ENCODE data around the gene NBL1.
"Not testable (repeated sequence)": the region's sequence is repeated elsewhere in the genome, so short reads cannot be mapped to it uniquely, and the experiment has no call there.

NBL1 gene

DNA sequence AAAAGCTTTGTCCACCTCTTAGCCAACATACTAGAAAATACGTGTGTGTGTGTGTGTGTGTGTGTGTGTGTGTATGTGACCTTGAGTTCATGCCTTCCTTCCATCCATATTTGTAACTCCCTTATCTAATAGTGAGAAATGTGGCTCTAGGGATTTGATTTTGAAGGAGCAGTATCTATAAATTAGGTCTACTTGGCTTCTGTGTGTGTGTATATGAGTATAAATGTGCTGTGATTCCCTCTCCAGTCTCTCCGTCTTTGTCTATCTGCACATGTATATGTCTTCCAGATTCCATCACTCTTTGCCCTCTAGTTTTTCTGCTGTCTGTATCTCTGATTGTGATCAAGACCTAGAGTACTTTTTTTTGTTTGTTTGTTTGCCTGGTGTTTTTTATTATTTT is 11.9 kb upstream of the NBL1 start:
- TF ChIP-seq, protein P1, sequence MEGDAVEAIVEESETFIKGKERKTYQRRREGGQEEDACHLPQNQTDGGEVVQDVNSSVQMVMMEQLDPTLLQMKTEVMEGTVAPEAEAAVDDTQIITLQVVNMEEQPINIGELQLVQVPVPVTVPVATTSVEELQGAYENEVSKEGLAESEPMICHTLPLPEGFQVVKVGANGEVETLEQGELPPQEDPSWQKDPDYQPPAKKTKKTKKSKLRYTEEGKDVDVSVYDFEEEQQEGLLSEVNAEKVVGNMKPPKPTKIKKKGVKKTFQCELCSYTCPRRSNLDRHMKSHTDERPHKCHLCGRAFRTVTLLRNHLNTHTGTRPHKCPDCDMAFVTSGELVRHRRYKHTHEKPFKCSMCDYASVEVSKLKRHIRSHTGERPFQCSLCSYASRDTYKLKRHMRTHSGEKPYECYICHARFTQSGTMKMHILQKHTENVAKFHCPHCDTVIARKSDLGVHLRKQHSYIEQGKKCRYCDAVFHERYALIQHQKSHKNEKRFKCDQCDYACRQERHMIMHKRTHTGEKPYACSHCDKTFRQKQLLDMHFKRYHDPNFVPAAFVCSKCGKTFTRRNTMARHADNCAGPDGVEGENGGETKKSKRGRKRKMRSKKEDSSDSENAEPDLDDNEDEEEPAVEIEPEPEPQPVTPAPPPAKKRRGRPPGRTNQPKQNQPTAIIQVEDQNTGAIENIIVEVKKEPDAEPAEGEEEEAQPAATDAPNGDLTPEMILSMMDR (IDR thresholded peaks at IDR 0.05; ENCODE audit: borderline replicate concordance, insufficient read depth, low read depth, low read length) = no peak
- no peak overlapping the region for H3K4me3 ChIP-seq (ENCODE audit: low read depth, low read length)

DNA sequence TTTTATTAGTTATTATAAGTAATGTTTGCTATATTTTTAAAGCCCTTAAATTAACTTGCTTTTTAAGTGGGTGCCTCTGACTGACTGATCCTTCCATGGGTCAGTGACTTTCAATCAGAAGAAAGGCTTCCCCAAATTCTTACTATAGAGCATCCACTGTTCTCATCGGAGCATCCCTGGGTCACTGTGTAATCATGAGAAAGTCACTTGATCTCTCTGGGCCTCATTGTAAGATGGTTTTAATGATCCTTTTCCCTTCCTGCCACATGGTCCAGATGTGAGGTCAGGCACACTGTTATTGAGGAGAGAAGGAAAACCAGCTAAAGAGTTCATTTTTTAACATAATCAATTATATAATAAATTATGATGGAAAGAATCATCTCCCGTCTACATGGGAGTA is 11.0 kb upstream of the NBL1 start:
- no peak overlapping the region for H3K4me3 ChIP-seq (ENCODE audit: low read depth, low read length)
- TF ChIP-seq, protein P1 (IDR thresholded peaks at IDR 0.05; ENCODE audit: borderline replicate concordance, insufficient read depth, low read depth, low read length) = no peak

DNA sequence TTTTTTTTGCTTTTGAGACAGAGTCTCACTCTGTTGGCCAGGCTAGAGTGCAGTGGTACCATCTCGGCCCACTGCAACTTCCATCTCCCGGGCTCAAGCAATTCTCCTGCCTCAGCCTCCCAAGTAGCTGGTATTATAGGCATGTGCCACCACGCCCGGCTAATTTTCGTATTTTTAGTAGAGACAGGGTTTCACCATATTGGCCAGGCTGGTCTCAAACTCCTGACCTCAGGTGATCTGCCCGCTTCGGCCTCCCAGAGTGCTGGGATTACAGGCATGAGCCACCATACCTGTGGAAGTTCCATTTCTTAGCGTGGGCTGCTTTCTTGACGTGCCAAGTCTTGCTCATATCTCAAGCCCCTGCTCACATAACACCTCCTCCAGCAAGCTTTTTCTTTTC is 9.0 kb upstream of the NBL1 start:
- not testable (repeated sequence) for H3K4me3 ChIP-seq (ENCODE audit: low read depth, low read length)

DNA sequence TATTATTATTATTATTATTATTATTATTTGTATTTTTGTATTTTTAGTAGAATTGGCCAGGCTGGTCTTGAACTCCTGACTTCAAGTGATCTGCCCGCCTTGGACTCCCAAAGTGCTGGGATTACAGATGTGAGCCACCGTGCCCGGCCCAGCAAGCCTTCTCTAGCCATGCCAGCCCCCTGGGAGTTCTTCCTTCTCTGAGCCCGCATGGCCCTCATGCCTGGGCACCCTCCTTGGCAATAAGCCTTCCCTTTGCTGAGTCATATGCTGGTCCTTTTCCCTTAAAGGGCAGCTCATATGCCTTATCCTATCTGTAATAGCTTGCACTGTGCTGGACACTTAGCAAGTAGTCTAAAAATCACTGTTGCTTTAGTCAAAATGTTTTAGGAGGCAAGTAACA is 8.5 kb upstream of the NBL1 start:
- TF ChIP-seq, protein P1 (IDR thresholded peaks at IDR 0.05; ENCODE audit: borderline replicate concordance, insufficient read depth, low read depth, low read length) = no peak
- H3K4me3 ChIP-seq (ENCODE audit: low read depth, low read length) = no peak overlapping the region

DNA sequence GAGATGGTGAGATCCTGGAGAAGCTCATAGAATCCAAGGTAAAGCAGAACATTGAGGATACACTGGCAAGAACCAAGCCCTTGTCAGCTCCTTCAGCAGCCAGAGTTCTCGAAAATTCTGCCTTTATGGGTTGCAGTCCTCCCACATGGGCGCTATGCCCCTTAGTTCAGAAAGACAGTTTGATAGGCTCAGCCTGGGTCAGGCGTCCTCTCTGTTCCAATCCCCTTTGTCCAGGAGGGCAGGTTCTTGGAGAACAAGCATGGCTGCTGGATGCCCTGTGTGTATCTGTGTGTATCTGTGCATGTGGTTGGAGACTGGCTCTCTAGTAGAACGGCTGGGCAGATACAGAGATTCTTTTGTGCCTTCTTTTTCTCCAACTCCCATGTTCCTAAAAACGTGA is 8.0 kb upstream of the NBL1 start:
- no peak overlapping the region for H3K4me3 ChIP-seq (ENCODE audit: low read depth, low read length)
- TF ChIP-seq, protein P1 (IDR thresholded peaks at IDR 0.05; ENCODE audit: borderline replicate concordance, insufficient read depth, low read depth, low read length) = no peak

DNA sequence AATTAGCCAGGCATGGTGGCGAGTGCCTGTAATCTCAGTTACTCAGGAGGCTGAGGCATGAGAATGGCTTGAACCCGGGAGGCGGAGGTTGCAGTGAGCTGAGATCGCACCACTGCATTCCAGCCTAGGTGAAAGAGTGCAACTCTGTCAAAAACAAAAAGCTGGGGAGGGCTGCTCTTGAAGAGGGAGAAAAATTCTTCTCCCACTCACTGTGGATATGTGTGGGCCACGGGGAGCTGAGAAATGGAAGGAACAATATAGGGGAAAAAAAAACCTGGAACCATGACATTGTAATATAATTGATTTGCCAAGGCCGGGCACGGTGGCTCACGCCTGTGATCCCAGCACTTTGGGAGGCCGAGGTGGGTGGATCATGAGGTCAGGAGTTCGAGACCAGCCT is 7.4 kb upstream of the NBL1 start:
- not testable (repeated sequence) for H3K4me3 ChIP-seq (ENCODE audit: low read depth, low read length)

DNA sequence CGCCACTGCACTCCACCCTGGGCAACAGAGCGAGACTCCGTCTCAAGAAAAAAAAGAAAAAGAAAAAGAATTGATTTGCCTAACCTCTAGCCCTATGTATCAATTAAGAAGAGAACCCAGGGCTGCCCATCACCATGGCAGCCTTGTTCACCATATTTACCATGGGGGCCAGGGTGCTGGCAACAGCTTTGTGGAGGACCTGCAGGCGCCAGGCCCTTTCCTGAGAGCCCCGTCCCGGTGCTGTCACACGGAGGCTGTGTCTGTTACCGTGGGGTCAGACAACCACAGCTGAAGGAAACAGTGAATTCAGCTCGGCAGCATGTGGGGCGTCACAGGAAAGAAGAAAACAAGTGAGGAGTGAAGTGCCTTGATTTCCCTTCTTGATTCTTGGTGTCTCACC is 6.5 kb upstream of the NBL1 start:
- TF ChIP-seq, protein P1 (IDR thresholded peaks at IDR 0.05; ENCODE audit: borderline replicate concordance, insufficient read depth, low read depth, low read length) = no peak
- no peak overlapping the region for H3K4me3 ChIP-seq (ENCODE audit: low read depth, low read length)

DNA sequence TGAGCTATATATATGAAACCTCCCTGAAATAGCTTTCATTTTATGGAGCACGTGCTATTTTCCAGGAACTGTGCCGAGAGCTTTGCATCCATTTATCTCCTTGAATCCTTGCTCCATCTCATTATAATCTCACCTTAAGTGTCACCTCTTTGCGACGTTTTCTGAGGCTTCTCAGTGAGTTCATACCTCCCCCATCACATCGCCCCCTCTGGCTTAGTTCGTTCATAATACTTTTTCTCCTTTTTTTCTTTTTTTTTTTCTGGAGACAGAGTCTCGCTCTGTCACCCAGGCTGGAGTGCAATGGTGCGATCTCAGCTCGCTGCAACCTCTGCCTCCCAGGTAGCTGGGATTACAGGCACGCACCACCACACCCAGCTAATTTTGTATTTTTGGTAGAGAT is 4.9 kb upstream of the NBL1 start:
- not testable (repeated sequence) for H3K4me3 ChIP-seq (ENCODE audit: low read depth, low read length)

DNA sequence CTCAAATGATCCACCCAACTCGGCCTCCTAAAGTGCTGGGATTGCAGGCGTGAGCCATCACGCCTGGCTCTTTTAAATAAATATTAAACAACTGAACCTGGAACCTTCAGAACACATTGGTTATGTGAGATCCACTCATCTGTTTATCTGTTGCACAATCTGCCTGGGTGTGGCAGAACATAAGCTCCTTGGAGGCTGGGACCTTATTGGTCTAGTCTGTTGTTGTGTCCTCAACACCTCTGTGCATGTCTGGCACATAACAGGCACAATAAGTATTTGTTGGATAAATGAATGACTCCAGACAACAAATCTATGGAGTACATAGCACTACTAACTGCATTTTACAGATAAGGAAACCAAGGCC is 4.1 kb upstream of the NBL1 start:
- H3K4me3 ChIP-seq (ENCODE audit: low read depth, low read length) = no peak overlapping the region
- TF ChIP-seq, protein P1 (IDR thresholded peaks at IDR 0.05; ENCODE audit: borderline replicate concordance, insufficient read depth, low read depth, low read length) = no peak

All from GM12875 (cell line).